ENCODE results near the gene SLC9C1.

SLC9C1 gene

DNA sequence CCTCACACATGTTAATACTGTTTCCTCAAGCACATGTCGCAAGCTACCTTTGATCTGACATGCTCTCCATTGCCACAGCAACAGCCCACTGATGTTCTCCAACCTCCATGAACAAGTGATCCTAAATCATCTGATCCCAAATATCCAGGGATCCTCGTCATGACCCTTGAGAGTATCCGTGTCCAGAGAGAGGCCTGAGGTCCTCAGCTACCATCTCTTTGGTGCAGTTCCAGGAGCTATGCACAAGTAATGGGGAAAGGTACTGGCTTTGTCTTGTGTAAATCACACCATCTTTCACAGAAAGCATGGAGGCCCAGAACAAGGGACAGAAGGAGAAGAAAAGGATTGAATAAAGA lies 163.4 kb downstream of the SLC9C1 start:
- Histone ChIP-seq H3K27ac (ENCODE audit: low read length) (no peak overlapping the region), H3K9me3 (ENCODE audit: control insufficient read depth in 2 of 2, low read length in 2 of 2) (no peaks in the 10 kb centered on the region), H3K4me1 (ENCODE audit: control insufficient read depth, insufficient read depth, low read length) (no peaks in the 10 kb centered on the region), H3K4me3 (ENCODE audit: low read length in 2 of 2) (no peak overlapping the region), H3K9ac (ENCODE audit: low read length in 2 of 2) (no peak overlapping the region), H3K36me3 (ENCODE audit: control insufficient read depth in 2 of 2, insufficient read depth in 2 of 2, low read length in 2 of 2) (no peaks in the 10 kb centered on the region), H3K27me3 (ENCODE audit: control insufficient read depth in 1 of 2, insufficient read depth in 2 of 2, low read length in 2 of 2) (no peaks in the 10 kb centered on the region)

DNA sequence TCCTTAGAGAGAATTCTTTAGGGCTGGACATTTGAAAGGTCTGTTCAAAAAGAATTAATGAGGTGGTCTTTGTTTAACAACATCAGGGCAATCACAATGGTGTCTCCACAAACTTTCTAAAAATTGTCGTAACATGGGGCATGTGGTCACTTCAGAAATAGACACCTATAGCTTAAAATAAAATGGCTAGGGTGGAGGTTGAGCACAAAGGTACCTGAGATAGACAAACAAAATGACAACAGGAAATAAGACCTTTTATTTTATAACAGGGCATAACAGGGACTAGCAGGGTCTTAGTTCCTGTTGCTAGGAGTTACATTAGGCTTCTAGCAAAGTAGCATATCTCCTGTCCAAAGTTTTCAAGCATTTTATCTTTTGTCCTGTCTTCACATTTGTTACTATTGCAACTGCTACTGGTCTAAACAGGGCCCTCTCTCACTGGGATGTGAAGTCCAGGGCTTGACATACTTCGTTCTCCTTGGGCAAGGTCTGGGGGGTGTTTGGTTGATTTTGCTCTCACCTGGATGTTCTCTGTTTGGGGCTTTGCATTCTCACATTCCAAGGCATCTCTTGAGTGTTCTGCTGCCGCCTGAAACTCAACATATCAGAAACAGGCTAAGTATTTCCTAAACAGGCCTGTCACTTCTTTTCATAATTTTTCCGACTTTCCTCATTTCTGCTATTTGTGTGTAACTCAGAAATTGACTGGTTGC lies 163.9 kb downstream of the SLC9C1 start:
- Histone ChIP-seq H3K9me3 (ENCODE audit: control insufficient read depth in 2 of 2, low read length in 2 of 2) (no peaks in the 10 kb centered on the region), H3K4me1 (ENCODE audit: control insufficient read depth, insufficient read depth, low read length) (no peaks in the 10 kb centered on the region)

DNA sequence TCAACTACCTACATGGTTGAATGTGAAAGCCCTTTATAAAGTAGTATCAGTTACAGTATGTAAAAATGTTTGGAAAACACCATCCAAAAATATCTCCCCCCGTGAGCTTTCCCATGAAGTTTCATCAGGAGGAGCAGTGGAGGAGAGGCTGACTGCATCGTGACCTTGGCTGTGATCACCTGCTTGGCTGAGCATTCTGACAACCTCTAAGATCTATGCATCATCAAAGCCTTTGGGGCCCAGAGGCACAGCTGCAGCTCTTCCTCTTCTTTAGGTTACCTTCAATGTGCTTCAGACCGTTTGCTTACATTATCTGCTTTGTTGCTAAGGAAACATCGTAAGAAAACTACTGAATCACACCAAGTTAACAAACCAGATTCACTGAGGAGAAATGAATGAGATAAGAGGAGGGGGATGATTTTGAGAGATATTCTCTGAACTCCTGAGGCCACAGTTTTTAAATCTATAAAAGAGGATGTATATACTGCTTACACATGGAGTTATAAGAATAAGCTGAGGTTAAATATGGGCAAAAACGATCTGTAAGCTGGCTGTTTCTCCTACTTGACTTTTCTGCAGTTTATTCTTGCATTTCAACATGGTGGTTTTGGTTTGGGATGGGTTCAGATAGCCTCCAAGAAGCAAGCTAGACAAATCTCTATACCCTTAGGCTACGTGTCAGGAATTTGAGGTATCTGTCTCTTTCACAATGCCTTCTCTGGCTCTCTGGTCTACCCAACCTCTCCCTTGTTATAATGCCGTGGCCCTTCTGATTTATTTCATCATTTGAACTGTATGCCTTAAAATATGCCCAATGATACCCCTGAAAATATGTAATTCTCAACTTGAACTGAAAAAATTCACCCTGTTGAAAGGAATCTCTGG lies 164.9 kb downstream of the SLC9C1 start:
- Histone ChIP-seq H3K27me3 (ENCODE audit: control insufficient read depth in 1 of 2, insufficient read depth in 2 of 2, low read length in 2 of 2) (no peaks in the 10 kb centered on the region), H3K4me1 (ENCODE audit: control insufficient read depth, insufficient read depth, low read length) (no peaks in the 10 kb centered on the region), H3K36me3 (ENCODE audit: control insufficient read depth in 2 of 2, insufficient read depth in 2 of 2, low read length in 2 of 2) (no peaks in the 10 kb centered on the region), H3K27ac (ENCODE audit: low read length) (no peak overlapping the region), H3K9me3 (ENCODE audit: control insufficient read depth in 2 of 2, low read length in 2 of 2) (no peaks in the 10 kb centered on the region), H3K9ac (ENCODE audit: low read length in 2 of 2) (no peak overlapping the region), H3K4me3 (ENCODE audit: low read length in 2 of 2) (no peak overlapping the region)

More for the DNA sequence above, 163.9 kb downstream of the SLC9C1 start:
- no peaks in the 10 kb centered on the region for H3K36me3 ChIP-seq (ENCODE audit: control insufficient read depth in 2 of 2, insufficient read depth in 2 of 2, low read length in 2 of 2)
- H3K27me3 ChIP-seq (ENCODE audit: control insufficient read depth in 1 of 2, insufficient read depth in 2 of 2, low read length in 2 of 2): no peaks in the 10 kb centered on the region
- H3K4me3 ChIP-seq (ENCODE audit: low read length in 2 of 2): no peak overlapping the region
- H3K27ac ChIP-seq (ENCODE audit: low read length): no peak overlapping the region
- no peak overlapping the region for H3K9ac ChIP-seq (ENCODE audit: low read length in 2 of 2)

DNA sequence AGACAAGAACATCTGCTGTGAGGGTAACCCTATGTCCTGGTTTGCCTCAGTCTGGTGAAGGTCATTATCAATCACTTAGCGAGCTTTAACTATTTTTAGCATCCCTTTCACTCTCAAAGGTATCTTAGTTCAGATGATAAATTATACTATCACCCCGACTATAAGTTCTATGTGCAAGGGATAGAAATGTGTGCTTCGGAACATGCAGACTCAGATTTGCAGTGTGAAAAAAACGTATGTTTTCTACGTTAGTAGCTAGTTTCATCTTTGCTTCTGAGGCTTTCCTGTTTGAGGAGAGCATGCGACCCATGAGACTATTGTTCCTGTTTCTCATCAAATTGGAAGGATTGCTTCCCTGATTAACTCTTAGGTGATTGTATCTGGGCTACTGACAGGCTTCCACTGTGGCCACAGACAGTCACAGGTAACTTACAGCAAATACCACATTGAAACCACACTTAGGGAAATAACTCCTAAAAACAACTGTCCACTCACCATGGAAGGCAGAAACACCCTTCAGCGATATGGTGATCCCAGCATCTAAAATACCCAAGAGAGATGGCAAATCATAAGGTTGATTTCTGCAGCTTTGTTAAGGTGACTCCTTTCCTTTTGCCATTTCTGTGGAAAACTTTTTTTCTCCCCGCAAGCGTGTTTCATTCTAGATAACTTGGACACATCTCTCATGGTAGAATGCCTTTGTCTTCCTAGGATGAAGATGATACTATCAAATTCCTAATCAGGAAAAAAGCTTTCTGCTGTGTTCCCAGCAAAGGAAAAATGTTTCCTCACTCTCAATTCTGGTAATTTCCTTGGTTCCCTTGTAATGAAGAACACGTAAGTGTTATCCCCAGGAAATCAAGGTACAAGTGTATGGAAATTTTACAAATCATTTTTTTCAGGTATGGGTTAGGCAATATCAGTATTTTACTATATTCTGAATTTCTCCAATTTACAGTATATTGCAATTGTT lies 166.2 kb downstream of the SLC9C1 start:
- Histone ChIP-seq H3K9me3 (ENCODE audit: control insufficient read depth in 2 of 2, low read length in 2 of 2) (no peaks in the 10 kb centered on the region), H3K4me3 (ENCODE audit: low read length in 2 of 2) (no peak overlapping the region), H3K27ac (ENCODE audit: low read length) (no peak overlapping the region), H3K4me1 (ENCODE audit: control insufficient read depth, insufficient read depth, low read length) (no peaks in the 10 kb centered on the region), H3K9ac (ENCODE audit: low read length in 2 of 2) (no peak overlapping the region), H3K36me3 (ENCODE audit: control insufficient read depth in 2 of 2, insufficient read depth in 2 of 2, low read length in 2 of 2) (no peaks in the 10 kb centered on the region), H3K27me3 (ENCODE audit: control insufficient read depth in 1 of 2, insufficient read depth in 2 of 2, low read length in 2 of 2) (no peaks in the 10 kb centered on the region)

DNA sequence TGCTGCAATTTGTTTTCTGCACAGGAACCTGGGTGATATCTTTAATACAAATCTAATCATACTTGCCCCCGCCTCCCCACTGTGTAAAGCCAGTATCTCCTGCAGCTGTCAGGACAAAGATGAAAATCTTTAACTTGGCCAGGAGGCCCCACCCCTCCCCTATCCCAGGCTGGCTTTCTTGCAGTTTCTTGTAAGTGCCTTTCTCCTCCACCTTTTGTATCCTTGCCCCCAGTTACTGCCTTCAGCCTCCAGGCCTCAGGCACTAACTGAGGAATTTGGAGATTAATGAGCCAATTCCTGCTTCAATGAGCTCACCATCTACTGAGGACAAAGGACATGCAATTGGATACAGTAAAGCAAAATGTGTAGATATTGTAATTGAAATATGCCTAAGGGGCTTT lies 167.5 kb downstream of the SLC9C1 start:
- Histone ChIP-seq H3K4me3 (ENCODE audit: low read length in 2 of 2) (no peak overlapping the region), H3K9me3 (ENCODE audit: control insufficient read depth in 2 of 2, low read length in 2 of 2) (no peaks in the 10 kb centered on the region), H3K27me3 (ENCODE audit: control insufficient read depth in 1 of 2, insufficient read depth in 2 of 2, low read length in 2 of 2) (no peaks in the 10 kb centered on the region), H3K9ac (ENCODE audit: low read length in 2 of 2) (no peak overlapping the region), H3K27ac (ENCODE audit: low read length) (no peak overlapping the region), H3K4me1 (ENCODE audit: control insufficient read depth, insufficient read depth, low read length) (no peaks in the 10 kb centered on the region), H3K36me3 (ENCODE audit: control insufficient read depth in 2 of 2, insufficient read depth in 2 of 2, low read length in 2 of 2) (no peaks in the 10 kb centered on the region)

DNA sequence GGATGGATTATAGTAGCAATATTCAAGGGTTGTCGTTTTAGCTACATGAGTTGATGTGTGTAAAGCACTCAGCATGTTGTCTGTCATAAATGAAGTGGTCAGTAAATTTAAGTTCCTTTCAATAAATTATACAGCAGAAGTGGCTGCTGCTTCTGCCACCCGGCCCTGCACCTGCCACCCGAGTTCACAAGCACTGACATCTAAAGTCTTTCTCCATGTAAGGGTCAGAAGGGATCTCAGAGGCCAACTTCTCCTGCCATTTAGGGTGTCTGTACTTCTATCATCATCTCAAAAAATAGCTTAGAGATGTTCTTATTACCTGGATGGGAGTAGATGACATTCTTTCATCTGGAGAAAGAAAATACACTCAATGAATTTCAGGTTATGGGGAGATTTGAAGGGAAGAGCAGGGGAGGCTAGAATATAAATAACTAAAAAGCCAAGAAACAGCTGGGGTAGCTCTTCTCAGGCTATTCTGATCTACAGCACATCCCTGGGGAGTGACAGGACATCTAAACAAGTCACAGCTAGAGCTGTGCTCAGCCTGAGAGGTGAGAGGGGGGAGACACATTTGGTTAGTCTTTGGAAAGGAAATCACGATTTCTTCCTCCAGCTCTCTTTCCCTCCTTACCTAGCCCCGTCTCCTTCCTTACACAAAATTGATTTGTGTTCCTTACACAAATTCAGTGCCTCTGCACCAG lies 169.0 kb downstream of the SLC9C1 start:
- Histone ChIP-seq H3K4me3 (ENCODE audit: low read length in 2 of 2) (no peak overlapping the region), H3K4me1 (ENCODE audit: control insufficient read depth, insufficient read depth, low read length) (no peaks in the 10 kb centered on the region), H3K27ac (ENCODE audit: low read length) (no peak overlapping the region), H3K9ac (ENCODE audit: low read length in 2 of 2) (no peak overlapping the region), H3K9me3 (ENCODE audit: control insufficient read depth in 2 of 2, low read length in 2 of 2) (no peaks in the 10 kb centered on the region), H3K27me3 (ENCODE audit: control insufficient read depth in 1 of 2, insufficient read depth in 2 of 2, low read length in 2 of 2) (no peaks in the 10 kb centered on the region), H3K36me3 (ENCODE audit: control insufficient read depth in 2 of 2, insufficient read depth in 2 of 2, low read length in 2 of 2) (no peaks in the 10 kb centered on the region)

DNA sequence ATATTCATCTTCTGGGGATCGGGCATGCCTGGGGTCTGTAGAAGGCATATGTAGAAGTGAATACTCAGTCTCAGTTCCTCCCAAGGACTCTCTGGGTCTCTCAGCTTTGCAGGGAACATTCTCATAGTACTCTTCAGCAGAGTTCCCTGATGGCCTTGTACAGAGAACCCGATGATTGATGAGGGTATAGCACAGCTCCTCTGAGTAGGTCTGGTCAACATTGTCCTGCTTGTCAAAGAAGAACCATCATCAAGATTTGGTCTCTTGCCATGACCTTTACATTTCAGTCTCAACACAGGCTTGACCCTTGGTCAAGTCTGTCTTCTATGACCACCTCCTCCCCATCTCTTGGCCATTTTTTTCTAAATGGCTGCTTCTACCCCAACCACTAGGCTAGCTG lies 170.5 kb downstream of the SLC9C1 start:
- H3K27ac ChIP-seq (ENCODE audit: low read length): no peak overlapping the region
- no peaks in the 10 kb centered on the region for H3K27me3 ChIP-seq (ENCODE audit: control insufficient read depth in 1 of 2, insufficient read depth in 2 of 2, low read length in 2 of 2)
- H3K9me3 ChIP-seq (ENCODE audit: control insufficient read depth in 2 of 2, low read length in 2 of 2): no peaks in the 10 kb centered on the region
- no peaks in the 10 kb centered on the region for H3K36me3 ChIP-seq (ENCODE audit: control insufficient read depth in 2 of 2, insufficient read depth in 2 of 2, low read length in 2 of 2)
- no peaks in the 10 kb centered on the region for H3K4me1 ChIP-seq (ENCODE audit: control insufficient read depth, insufficient read depth, low read length)
- H3K4me3 ChIP-seq (ENCODE audit: low read length in 2 of 2): no peak overlapping the region
- H3K9ac ChIP-seq (ENCODE audit: low read length in 2 of 2): no peak overlapping the region

DNA sequence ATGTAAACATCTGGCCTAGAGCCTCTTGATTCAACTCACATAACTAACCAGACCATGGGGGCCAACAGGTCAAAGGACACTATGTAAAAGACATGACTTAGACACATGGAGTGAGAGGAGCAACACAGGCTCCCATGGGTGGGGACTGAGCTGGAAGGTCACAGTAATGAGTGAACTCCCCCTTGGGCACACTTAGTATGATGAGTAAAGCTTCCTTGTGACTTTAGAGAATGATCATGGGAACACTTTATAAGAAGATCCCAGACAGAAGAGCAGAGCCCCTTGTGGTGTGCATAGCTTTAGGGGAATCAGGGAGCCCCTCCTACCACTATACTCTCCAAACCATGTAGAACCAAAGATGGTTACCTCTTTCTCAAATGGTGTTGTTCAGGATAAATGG lies 171.1 kb downstream of the SLC9C1 start:
- Histone ChIP-seq H3K4me1 (ENCODE audit: control insufficient read depth, insufficient read depth, low read length) (no peaks in the 10 kb centered on the region), H3K36me3 (ENCODE audit: control insufficient read depth in 2 of 2, insufficient read depth in 2 of 2, low read length in 2 of 2) (no peaks in the 10 kb centered on the region), H3K4me3 (ENCODE audit: low read length in 2 of 2) (no peak overlapping the region), H3K27me3 (ENCODE audit: control insufficient read depth in 1 of 2, insufficient read depth in 2 of 2, low read length in 2 of 2) (no peaks in the 10 kb centered on the region), H3K27ac (ENCODE audit: low read length) (no peak overlapping the region), H3K9me3 (ENCODE audit: control insufficient read depth in 2 of 2, low read length in 2 of 2) (no peaks in the 10 kb centered on the region), H3K9ac (ENCODE audit: low read length in 2 of 2) (no peak overlapping the region)

DNA sequence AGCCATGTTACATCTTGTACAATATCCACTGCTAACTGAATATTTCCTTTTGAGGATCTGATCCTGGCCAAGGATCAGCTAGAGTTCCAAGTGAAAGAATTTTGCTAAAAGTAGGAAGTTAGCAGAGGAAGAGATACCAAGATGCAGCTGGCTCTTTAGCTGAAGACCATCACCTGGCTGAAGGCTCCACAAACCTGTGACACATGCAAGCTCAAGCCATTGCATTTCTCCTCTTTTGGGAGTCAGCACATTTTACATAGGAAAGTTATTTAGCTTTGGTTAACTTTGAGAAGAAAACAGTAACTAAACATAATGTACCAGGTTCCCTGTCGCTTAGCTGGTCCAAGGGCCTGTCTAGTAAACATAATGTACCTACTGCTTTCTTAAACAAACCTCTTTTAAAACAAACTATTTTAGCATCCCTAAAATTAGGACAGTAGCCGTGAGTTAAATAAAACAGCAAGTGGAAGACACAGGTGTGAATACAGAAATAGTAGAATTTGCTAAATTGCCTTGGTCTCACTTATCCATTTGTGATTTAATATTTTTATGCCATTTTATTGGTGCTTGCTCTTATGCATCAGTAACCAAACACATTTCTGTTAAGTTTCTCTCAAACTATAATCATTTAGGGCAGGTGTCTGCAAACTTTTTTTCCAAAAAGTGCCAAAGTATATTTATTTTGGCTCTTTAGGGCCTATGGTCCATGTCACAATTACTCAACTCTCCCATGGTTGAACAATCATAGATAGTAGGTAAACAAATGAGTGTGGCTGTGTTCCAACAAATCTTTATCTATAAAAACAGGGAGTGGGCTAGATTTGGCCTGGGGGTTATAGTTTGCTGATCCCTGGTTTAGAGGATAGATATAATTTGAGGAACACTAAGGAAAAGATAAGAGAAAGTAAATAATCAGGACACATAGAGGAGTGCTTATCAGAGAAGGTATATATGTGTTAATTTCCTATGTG lies 172.2 kb downstream of the SLC9C1 start:
- no peaks in the 10 kb centered on the region for H3K9me3 ChIP-seq (ENCODE audit: control insufficient read depth in 2 of 2, low read length in 2 of 2)
- H3K4me1 ChIP-seq (ENCODE audit: control insufficient read depth, insufficient read depth, low read length): no peaks in the 10 kb centered on the region

More for the DNA sequence above, 172.2 kb downstream of the SLC9C1 start:
- H3K27ac ChIP-seq (ENCODE audit: low read length): no peak overlapping the region
- no peak overlapping the region for H3K4me3 ChIP-seq (ENCODE audit: low read length in 2 of 2)
- no peaks in the 10 kb centered on the region for H3K27me3 ChIP-seq (ENCODE audit: control insufficient read depth in 1 of 2, insufficient read depth in 2 of 2, low read length in 2 of 2)
- H3K36me3 ChIP-seq (ENCODE audit: control insufficient read depth in 2 of 2, insufficient read depth in 2 of 2, low read length in 2 of 2): no peaks in the 10 kb centered on the region
- no peak overlapping the region for H3K9ac ChIP-seq (ENCODE audit: low read length in 2 of 2)
